ENCODE results near the gene MGAT1.

DNA sequence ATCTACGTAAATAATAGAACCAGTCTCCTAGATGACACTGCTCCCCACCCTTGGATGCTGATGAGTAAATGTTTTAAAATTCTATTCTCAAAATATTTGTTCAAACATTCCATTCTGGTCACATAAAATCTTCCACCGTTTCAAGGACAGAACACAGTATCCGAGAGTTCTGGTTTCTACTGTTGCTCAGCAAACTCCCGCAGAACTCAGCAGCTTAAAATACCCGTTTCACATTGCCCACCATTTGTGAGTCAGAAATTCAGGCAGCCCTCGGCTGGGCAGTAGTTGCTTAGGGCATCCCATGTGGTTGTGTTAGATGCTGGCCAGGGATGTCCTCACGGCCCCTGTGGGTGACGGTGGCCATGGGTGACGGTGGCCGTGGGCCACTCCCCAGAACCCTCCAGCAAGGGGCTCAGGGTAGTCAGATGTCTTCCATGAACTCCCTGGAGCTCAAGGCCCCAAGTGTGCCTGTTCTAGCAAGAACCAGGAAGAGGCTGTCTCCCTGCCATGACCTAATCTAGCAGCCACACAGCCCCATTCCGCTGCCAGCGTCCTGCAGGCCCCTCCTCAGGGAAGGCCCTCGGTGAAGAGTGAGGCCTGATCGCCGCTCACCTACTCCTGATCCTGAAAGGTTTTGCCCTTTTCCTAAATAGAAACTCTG is 17.4 kb downstream of the MGAT1 start:
- TF ChIP-seq, protein P1, sequence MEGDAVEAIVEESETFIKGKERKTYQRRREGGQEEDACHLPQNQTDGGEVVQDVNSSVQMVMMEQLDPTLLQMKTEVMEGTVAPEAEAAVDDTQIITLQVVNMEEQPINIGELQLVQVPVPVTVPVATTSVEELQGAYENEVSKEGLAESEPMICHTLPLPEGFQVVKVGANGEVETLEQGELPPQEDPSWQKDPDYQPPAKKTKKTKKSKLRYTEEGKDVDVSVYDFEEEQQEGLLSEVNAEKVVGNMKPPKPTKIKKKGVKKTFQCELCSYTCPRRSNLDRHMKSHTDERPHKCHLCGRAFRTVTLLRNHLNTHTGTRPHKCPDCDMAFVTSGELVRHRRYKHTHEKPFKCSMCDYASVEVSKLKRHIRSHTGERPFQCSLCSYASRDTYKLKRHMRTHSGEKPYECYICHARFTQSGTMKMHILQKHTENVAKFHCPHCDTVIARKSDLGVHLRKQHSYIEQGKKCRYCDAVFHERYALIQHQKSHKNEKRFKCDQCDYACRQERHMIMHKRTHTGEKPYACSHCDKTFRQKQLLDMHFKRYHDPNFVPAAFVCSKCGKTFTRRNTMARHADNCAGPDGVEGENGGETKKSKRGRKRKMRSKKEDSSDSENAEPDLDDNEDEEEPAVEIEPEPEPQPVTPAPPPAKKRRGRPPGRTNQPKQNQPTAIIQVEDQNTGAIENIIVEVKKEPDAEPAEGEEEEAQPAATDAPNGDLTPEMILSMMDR (IDR thresholded peaks at IDR 0.05): no peak
- TF ChIP-seq POLR2A (IDR thresholded peaks at IDR 0.05): no peak

Data from lower leg skin (tissue), 3 donors.